Stimulated activated CD8-positive, alpha-beta memory T cell treated with anti-CD3 and anti-CD28 coated beads, Interleukin-2, amount 100 ng/mL, for 48 hours (primary cell): Measurements from ENCODE around the gene EMX1.

Experiments used
- DNase-seq, 2 donors: peaks; one replicate each; pipeline ENCODE4 v3.0.0-alpha.2; 2020; ENCODE audit warnings: low read depth in 2 of 2

The EMX1 gene

DNA sequence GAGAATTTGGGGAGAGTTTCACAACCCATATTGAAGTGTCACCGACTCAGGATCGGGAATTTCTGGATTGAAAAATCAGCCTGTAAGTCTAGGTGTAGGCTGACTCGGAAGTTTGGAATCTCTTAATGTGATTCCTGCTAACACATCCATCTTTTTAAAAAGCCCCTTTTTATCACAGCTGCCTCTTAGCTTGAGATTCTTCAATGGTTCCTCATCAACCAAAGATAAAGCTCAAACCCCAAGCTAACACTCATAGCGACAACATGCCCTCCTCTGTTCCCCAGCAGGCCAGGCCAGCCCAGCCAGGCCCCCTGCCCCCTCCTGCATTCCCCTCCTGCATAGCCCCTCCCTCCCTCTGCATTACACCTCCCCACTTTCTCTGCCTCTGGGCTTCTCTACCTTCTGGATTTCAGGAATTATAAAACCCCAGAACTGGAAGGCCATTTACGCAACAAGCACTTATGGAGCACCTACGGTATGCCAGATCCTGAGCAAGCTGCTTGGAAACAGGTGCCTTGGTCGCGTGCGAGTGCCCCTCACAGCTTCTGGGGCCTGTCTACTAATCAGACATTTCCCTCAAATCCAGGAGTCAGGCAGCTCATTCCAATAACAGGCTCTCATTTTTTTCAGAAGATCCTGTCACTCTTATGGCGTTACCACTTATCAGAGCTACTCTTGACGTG, 63.4 kb downstream of the EMX1 start:
- DNase-seq = no peak

DNA sequence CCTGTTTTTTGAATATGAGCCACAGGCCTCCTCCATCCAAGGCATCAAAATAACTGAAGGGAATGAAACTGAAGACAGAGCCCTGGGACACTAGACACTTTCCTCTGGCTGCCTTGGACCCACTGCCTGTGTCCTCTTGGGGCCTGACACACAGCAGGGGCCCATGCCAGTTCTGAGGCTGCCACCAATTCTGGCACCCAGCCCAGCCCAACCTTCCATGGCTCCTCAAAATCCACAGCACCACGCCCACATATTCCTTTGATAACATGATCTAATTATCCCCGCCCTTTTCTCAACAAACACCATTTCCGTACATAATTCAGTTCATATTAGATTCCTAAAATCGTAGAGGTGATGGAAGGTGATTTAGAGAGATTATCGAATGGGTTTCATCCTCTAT, 64.2 kb downstream of the EMX1 start:
- DNase-seq = no peak

DNA sequence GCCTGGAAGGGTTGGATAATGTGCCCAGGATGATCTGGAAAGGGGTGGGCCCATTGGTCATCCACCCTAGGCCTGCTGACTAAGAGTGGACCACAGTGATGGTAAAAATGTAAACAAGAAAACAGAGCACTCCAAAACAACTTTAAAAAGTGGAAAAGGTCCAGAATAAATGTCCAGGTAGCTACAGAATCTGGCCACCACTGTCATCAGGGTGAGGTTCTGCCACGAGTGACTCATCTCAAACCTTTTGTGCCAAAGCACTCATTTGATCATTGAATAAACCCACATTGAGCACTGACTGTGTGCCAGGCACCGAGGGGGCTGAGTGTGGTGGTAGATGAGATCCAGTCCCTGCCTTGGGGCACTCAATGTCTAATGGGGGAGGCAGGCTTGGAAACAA, 64.9 kb downstream of the EMX1 start:
- no peak for DNase-seq

DNA sequence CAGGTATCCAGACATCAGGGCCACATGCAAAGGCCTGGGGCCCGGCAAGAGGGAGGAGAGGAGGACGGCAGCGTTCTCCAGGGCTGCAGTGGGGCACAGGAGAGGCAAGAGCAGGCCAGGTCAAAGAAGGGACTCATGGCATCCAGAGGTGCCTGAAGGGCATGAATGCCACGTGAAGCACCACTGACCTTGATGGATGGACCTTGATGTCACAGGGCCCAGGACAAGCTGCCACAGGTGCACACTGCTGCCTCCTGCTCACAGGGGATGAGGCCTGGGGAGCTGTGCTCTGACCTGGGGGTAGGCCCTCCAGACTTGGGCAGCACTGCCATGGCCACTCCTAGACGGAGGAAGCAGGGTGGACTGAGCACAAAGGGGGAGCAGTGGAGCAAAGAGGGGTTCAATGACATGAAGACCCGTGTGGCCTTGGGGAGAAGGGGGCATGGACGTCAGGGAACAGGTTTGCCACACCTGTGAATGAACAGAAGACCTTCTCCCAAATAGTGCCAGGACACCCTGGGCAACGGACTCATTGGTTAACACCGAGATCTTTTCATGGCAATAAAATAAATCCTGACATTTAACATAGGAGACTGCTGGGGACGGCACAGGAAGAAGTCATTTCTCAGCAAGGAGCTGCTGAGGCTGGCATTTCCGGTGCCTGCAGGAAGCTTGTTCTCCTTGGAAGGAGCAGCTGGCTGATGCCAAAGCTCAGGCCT, 65.6 kb downstream of the EMX1 start:
- no peak for DNase-seq

DNA sequence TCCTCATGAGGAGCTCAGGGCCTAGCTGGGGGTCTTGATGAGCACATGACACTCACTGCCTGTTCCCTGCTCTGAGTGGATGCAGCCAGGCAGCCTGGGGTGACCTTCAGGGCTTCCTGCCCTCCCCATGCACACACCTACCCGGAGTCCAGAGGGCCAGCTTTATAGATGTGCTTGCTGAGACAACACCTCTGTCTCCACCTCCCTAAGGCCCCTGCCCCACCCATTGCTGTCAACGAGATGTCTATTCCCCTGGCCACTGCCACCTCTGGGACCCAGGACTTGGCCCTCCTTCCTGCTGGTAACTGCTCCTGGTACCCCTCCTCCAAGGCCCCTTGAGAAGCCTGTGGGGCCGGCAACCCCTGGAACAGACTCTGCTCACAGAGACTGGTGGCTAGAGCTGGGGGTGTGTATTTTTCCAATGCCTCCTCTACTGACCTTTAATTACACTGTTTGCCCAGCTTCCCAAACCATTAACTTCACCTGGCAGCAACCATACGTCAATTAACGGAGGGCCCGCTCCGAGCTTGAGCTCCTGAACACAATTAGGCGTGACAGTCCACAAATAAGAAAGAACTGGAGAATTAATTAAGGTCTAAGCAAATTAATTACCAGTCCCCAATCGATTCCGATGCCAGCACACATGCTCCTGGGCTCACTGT, 66.3 kb downstream of the EMX1 start:
- DNase-seq = no peak

DNA sequence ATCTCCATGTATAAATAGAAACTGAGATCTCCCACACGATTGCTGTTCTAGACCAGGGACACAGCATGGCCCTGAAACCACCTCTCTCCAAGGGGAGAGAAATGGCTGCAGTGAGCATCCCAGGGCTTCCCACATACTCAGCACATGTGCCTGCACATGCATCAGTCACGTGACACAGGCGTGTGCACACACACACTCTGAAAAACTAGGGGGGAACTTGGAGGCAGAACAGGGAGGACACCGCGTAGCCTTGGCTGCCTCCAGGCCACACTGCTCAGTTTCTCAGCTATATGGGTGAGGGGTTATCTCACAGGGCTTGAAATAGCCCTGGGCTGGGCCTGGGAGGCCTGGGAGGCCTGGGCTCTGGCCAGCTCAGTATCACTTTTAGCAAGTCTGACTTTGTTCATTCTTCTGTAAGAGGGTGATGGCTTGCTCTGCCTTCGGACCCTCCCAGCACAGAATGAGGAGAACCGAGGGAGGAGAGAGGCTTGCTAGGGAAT, 66.9 kb downstream of the EMX1 start:
- DNase-seq = no peak
